ENCODE measurements around the gene MYL5.

GRCh38 chr4:714087-714486, 39.7 kb downstream of the MYL5 start:
- TF ChIP-seq, protein P1, sequence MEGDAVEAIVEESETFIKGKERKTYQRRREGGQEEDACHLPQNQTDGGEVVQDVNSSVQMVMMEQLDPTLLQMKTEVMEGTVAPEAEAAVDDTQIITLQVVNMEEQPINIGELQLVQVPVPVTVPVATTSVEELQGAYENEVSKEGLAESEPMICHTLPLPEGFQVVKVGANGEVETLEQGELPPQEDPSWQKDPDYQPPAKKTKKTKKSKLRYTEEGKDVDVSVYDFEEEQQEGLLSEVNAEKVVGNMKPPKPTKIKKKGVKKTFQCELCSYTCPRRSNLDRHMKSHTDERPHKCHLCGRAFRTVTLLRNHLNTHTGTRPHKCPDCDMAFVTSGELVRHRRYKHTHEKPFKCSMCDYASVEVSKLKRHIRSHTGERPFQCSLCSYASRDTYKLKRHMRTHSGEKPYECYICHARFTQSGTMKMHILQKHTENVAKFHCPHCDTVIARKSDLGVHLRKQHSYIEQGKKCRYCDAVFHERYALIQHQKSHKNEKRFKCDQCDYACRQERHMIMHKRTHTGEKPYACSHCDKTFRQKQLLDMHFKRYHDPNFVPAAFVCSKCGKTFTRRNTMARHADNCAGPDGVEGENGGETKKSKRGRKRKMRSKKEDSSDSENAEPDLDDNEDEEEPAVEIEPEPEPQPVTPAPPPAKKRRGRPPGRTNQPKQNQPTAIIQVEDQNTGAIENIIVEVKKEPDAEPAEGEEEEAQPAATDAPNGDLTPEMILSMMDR (IDR thresholded peaks at IDR 0.05; ENCODE audit: low read depth, low read length) = no peak
- TF ChIP-seq MYC (IDR thresholded peaks at IDR 0.05; ENCODE audit: low read depth, low read length) (no peak), POLR2A (IDR thresholded peaks at IDR 0.05; ENCODE audit: extremely low read depth, insufficient read length) (no peak)
- TF ChIP-seq, protein P2, sequence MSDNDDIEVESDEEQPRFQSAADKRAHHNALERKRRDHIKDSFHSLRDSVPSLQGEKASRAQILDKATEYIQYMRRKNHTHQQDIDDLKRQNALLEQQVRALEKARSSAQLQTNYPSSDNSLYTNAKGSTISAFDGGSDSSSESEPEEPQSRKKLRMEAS (IDR thresholded peaks at IDR 0.05; ENCODE audit: low read depth, low read length) = no peak
